Measurements from ENCODE around the gene SAV1.

SAV1 gene

GRCh38 chr14:50608302-50608851 is 59.7 kb downstream of the SAV1 start:
- no peak for DNase-seq (ENCODE audit: low read depth, low spot score)

- DNase-seq (ENCODE audit: low read depth, low spot score): no peak
These were observed 60.3 kb downstream of the SAV1 start for GRCh38 chr14:50607761-50608160.

DNA sequence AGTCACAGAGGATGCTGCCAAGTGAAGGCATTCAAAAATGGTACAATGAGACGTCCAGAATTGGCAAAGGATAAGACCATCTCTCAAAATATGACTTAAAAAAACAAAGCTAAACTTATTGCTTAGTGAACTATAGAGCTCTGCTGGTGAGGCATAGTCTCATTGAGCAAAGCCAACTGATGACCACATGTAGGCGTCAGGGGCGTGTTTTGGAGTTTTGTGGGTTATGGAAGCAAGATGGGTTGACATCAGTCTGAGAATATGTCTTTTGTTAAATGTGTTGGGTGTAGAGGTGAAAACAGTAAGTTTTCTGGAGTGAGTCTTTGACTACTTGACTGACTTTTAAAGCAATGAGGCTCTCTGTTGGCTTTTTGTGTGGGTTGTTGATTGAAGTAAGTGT is 60.9 kb downstream of the SAV1 start:
- DNase-seq (ENCODE audit: low read depth, low spot score): peak; percentile 74

- DNase-seq (ENCODE audit: low read depth, low spot score): no peak
These were observed 61.6 kb downstream of the SAV1 start for GRCh38 chr14:50606468-50606867.

- peak; percentile 49 for DNase-seq (ENCODE audit: low read depth, low spot score)
These were observed 62.3 kb downstream of the SAV1 start for GRCh38 chr14:50605766-50606165.

DNA sequence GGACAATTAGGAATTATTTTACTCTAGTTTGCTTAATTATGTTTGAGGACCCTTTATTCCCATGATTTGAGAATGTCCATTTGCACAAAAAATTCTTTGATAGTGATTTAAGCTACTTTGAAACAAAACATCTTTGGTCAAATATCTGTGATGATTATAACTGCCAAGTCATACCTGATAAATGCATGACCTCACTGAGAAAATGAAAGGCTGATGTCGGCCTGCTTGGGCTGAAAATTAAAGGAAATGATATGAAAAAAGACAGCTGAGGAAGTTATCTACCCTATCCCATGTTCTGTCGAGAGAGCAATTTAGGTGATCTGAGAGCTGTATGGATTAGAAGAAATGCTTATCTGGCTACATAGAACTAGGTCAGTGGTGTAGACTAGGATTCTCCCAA is 64.5 kb downstream of the SAV1 start:
- DNase-seq (ENCODE audit: low read depth, low spot score): no peak

DNA sequence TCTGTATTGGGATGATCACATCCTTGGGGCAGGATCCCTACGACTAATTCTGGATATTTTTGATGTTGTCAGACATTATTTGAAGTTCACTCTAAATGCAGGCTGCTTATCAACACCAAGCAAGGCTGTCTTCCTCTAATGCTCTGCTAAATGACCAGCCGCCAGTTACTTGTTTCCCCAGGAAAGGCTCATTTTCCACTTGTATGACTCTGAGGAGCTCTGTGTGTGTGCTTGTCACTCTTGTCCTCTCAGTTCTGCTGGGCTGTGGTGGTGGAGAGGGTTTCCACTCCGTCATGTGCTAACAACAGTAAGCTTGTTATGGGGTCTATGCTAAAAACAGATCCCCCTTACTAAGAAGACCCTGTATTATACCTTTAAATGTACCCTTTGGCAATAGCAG is 66.1 kb downstream of the SAV1 start:
- no peak for DNase-seq (ENCODE audit: low read depth, low spot score)

DNA sequence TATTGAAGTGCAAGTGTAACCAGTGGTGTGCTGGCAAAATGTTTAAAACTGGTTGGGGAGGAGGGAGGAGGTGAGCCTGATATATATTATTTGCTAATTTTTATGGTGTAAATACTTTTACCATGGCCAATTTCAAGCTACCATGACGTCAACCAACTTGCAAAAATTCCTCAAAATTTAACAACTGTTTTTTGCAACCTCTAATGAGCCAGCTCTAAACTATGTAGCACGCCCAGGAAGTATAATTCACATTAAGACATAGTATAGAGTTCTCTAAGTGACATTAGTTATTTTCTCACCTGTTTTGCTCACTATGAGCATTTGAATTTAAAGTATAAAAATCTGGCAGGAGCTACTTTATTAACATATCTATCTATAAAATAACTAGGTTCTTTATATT is 66.7 kb downstream of the SAV1 start:
- no peak for DNase-seq (ENCODE audit: low read depth, low spot score)

DNA sequence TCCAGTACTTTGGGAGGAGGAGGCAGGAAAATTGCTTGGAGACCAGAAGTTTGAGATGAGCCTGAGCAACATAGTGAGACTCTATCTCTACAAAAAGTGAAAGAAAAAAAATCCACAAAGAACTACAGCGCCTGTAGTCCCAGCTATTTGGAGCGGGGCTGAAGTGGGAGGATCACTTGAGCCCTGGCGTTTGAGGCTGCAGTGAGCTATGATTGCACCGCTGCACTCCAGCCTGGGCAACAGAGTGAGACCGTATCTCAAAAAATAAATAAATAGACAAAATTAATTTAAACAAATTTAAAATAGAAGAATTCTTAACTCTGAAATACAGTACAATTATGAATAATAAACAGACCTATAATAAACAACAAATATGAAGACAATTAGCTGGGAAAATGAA is 67.3 kb downstream of the SAV1 start:
- DNase-seq (ENCODE audit: low read depth, low spot score): peak; percentile 35

- peak; percentile 70 for DNase-seq (ENCODE audit: low read depth, low spot score)
These were observed 68.2 kb downstream of the SAV1 start for GRCh38 chr14:50599700-50600444.

DNA sequence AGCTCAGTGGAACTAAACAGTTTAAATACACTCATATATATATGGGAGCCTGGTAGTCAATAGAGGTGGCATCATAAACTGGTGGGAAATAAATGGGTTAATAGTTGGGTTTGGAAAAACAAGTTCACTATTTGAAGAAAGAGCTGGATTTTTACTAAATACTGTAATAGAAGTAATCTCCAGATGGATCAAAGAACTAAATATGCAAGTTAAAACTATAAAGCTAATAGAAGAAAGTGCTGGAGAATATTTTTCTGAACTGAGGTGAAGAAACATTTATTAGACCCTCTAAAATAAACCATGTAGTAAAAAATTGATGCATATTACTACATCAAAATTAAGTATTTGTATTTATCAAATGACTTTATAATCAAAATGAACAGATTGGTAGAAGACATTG is 69.3 kb downstream of the SAV1 start:
- DNase-seq (ENCODE audit: low read depth, low spot score): no peak

DNA sequence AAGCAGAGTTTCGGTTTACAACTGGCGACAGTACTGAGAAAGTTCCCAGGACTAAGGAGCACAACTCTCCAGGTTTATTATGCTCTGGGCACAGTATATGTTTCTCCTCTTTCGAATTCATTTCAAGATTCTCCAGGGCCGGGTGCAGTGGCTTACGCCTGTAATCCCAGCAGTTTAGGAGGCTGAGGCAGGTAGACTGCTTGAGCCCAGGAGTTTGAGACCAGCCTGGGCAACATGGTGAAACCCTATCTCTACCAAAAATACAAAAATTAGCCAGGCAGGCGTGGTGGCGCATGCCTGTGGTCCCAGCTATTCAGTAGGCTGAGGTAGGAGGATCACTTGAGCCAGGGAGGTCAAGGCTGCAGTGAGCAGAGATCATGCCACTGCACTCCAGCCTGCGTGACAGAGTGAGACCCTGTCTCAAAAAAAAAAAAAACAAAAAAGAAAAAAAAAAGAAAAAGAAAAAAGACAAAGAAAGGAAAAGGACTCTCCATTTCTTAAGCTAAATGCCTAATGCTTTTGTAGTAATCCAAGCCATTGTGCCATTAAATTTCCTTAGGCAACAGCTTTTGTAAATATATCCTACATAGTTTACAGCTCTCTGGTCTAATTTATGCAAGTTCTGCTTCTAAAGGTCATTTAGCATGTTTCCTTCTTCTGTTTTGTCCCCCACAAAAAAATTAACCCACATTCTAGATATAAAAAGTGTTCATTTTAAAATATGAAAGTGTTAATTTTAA is 73.4 kb downstream of the SAV1 start:
- DNase-seq (ENCODE audit: low read depth, low spot score): peak; percentile 9

DNA sequence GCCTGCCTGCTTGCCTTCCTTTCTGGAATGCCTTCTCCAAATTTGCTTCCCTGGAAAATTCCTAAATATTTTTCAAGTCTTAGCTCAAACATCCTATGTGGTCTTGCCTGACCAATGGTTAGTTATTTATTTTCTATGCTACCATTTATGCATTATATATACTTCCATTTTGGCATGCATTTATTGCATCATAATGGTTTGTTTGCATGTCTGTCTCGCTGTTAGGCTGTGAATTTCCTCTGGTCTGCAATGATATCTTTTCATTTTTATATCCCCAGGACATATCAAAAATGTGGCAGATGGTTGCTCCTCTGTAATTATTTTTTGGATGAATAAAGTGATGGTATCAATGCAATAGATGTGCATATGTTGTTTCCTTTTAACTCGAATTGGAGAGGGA is 77.6 kb downstream of the SAV1 start:
- DNase-seq (ENCODE audit: low read depth, low spot score): no peak
